ENCODE measurements around the gene DDX25. TPM values are rescaled to one million over a fixed set of nuclear protein-coding genes. Genes with fewer than 3 reads are reported as not detected.

DDX25 gene
- total RNA-seq, 4 donors from 2014 or later = 0.06 to 0.17 TPM; not detected in 2

DNA sequence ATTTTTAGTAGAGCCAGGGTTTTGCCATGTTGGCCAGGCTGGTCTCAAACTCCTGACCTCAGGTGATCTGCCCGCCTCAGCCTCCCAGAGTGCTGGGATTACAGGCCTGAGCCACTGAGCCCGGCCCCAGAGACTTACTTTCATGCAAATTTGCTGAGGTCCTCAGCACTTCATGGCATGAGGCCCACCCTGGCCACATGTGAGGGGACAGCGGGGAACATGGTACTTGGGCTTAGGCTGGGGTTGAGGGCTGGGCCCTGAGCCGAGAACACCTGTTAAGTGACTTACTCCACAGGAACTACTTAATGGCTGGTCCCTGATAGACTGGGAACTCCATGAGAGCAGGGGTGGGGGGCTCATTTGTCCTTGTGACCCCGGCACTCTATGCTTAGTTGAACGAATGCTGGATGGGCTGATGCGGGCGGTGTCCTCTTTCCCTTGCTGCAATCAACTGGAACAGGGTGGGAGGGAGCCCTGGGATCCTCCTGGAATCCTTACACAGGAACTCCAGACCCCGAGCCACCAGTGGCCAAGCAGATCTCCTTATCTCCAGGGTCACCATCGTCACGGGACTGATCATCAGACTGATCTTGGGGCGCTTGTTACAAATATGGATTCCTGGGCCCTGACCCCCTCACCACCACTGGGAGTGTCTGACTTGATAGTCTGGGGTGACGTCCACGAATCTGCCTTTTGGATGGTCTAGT lies 42.6 kb downstream of the DDX25 start:
- Histone ChIP-seq H3K4me1 (peaks cover 15 to 19% (median 18%) of the 10 kb centered on the region in 4 donors), H3K27ac (replicated peaks in 1 of 4) (no peak overlapping the region), H3K27me3 (no peaks in the 10 kb centered on the region), H3K9me3 (no peaks in the 10 kb centered on the region), H3K36me3 (no peaks in the 10 kb centered on the region), H3K4me3 (no peak overlapping the region)
- 100% methylated on average over 5 of the region's 14 CpGs for WGBS
- DNase-seq (ENCODE audit: extremely low spot score) = peak; percentile 66
- TF ChIP-seq POLR2A (IDR thresholded peaks at IDR 0.05; ENCODE audit: low read depth) = no peak
- intact Hi-C loops (cut with DNase I) = no loop called here

DNA sequence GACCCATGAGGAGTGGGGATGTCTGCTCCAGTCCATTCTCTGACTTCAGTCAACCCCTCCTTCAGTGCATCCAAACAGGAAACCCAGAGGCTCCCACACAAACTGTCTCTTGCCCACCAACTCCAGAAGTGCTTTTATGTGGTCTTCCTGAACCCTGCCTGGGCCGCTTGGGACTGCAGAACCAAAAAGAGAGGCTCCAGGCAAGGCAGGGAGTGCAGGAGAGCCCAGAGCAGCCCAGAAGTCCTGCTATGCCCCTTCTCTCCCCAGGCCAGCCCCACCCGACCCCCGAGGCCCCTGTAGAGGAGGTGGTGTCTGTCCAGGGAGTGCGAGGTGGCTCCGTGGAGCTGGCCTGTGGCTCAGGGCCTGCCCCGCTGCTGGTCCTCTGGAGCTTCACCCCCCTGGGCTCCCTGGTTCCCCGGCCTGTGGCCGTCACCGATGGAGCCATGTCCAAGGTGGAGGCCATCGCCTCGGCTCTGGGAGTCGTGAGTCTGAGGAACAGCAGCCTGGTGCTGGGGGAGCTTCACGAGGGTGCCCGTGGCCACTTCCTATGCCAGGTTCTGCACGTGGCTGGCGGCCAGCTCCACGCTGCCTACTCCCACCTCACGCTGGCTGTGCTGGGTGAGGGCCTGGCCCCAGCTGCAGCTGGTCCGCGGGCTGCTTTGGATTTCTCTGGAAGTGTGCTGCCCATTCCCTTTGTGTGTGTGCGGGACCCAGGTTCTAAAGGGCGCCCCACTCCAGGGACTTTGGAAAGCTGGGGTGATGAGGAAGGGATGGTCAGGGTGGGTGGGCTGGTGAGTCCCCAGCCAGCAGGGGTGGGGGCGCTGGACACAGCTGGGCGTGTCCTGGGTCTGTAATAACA lies 43.3 kb downstream of the DDX25 start:
- WGBS = 92% methylated on average over 9 of the region's 24 CpGs
- no peak overlapping the region for H3K27ac ChIP-seq (replicated peaks in 1 of 4)
- TF ChIP-seq POLR2A (IDR thresholded peaks at IDR 0.05; ENCODE audit: low read depth) (no peak), POLR2AphosphoS5 (IDR thresholded peaks at IDR 0.05) (no peak), EP300 (IDR thresholded peaks at IDR 0.05) (no peak)
- TF ChIP-seq, protein P1, sequence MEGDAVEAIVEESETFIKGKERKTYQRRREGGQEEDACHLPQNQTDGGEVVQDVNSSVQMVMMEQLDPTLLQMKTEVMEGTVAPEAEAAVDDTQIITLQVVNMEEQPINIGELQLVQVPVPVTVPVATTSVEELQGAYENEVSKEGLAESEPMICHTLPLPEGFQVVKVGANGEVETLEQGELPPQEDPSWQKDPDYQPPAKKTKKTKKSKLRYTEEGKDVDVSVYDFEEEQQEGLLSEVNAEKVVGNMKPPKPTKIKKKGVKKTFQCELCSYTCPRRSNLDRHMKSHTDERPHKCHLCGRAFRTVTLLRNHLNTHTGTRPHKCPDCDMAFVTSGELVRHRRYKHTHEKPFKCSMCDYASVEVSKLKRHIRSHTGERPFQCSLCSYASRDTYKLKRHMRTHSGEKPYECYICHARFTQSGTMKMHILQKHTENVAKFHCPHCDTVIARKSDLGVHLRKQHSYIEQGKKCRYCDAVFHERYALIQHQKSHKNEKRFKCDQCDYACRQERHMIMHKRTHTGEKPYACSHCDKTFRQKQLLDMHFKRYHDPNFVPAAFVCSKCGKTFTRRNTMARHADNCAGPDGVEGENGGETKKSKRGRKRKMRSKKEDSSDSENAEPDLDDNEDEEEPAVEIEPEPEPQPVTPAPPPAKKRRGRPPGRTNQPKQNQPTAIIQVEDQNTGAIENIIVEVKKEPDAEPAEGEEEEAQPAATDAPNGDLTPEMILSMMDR (IDR thresholded peaks at IDR 0.05) = no peak
- intact Hi-C loops (cut with DNase I) = no loop called here
- H3K4me3 ChIP-seq = no peak overlapping the region
- no peaks in the 10 kb centered on the region for H3K9me3 ChIP-seq
- no peaks in the 10 kb centered on the region for H3K27me3 ChIP-seq
- DNase-seq (ENCODE audit: extremely low spot score) = peak; percentile 70
- H3K4me1 ChIP-seq = peaks cover 13 to 22% (median 21%) of the 10 kb centered on the region in 4 donors
- H3K36me3 ChIP-seq = no peaks in the 10 kb centered on the region

DNA sequence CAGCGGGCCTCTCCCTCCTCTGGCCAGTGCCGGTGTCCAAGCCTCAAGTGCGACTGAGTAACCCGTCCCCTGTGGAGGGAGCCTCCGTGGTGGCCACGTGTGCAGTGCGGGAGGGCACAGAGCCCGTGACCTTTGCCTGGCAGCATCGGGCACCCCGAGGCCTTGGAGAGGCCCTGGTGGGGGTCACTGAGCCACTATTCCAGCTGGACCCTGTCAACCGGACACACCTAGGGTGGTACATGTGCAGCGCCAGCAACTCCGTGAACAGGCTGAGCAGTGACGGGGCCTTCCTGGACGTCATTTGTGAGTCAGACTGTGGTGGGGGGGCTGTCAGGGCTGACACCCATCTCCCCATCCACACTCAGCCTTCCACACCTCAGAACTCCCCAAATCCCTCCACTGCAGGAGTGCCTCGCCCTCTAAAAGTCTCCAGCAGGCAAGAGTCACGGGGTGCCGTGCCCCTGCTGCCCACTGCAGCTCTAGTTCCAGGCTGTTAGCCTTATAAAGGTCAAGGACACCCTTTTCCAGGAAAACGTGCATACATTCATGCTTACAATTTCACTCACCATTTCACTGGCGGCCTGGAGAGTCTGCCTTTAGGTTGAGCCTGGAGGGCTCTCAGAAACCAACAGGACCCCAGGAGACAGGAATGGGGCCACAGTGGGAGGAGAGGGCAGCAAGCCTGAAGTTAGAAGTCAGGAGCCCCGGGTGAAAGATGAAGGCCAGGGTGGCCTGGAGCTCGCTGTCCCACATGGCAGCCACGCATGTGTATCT lies 44.2 kb downstream of the DDX25 start:
- Histone ChIP-seq H3K9me3 (no peaks in the 10 kb centered on the region), H3K36me3 (no peaks in the 10 kb centered on the region), H3K4me1 (peaks cover 19 to 31% (median 29%) of the 10 kb centered on the region in 4 donors), H3K4me3 (no peak overlapping the region), H3K27me3 (no peaks in the 10 kb centered on the region), H3K27ac (replicated peaks in 1 of 4) (no peak overlapping the region)
- intact Hi-C loops (cut with DNase I) = no loop called here
- DNase-seq (ENCODE audit: extremely low spot score) = peak; percentile 91
- WGBS = 89% methylated on average over 16 of the region's 23 CpGs
- TF ChIP-seq POLR2A (IDR thresholded peaks at IDR 0.05; ENCODE audit: low read depth) (no peak), POLR2AphosphoS5 (IDR thresholded peaks at IDR 0.05) (no peak), EP300 (IDR thresholded peaks at IDR 0.05) (no peak)
- TF ChIP-seq, protein P1 (IDR thresholded peaks at IDR 0.05) = no peak

DNA sequence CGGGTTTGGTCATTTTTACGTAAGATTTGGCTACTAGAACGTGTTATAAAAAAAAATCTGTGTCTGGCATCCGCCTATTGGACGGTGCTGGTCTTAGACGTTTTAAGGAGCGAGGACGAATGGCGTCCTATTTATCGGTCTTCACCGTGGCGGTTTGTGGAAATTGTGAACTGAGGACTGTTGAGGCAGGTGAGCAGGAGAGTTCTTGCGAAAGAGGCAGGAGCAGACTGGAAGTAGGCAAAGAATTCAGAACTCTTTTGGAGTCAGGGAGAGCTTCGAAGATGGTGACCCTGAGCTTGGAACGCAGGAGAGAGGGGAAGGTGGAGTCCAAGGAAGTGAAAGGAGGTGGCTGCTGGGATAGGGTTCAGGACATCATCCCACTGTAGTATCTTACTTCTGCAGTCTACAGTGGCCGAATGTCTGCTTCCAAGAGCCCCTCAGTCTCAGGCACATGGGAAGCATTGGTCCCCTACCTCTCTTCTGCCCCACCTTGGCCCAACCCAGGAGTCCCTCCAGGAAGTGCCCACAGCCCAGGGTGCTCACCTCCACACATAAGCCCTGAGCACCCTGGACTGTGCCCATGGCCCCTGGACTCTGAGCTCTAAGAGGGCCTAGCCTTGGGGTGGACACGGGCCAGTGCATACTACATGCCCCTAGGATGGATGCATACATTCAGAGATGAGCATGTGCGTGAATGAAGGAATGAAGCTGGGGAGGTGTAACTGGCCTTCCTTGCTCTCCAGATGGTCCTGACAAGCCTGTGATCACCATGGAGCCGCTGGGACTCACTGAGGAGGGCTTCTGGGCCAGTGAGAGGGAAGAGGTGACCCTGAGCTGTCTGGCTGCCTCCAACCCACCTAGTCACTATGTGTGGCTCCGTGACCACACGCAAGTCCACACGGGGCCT lies 45.2 kb downstream of the DDX25 start:
- H3K27me3 ChIP-seq = no peaks in the 10 kb centered on the region
- no peaks in the 10 kb centered on the region for H3K36me3 ChIP-seq
- no peak overlapping the region for H3K27ac ChIP-seq (replicated peaks in 1 of 4)
- no peak overlapping the region for H3K4me3 ChIP-seq
- peaks cover 19 to 37% (median 32%) of the 10 kb centered on the region in 4 donors for H3K4me1 ChIP-seq
- WGBS = 95% methylated on average over 19 of the region's 22 CpGs
- TF ChIP-seq, protein P1 (IDR thresholded peaks at IDR 0.05) = no peak
- TF ChIP-seq POLR2AphosphoS5 (IDR thresholded peaks at IDR 0.05) (no peak), EP300 (IDR thresholded peaks at IDR 0.05) (no peak), POLR2A (IDR thresholded peaks at IDR 0.05; ENCODE audit: low read depth) (no peak)
- peak; percentile 87 for DNase-seq (ENCODE audit: extremely low spot score)
- H3K9me3 ChIP-seq = no peaks in the 10 kb centered on the region
- intact Hi-C loops (cut with DNase I) = loop anchor here (5.0 kb wide), 1 partner anchor 113 kb away; the partner anchor contains the start of gene CDON

Data from esophagus muscularis mucosa (tissue), 4 donors.